Tibial nerve (tissue), 4 donors: ENCODE measurements around the gene PARP15. TPM values are rescaled to one million over a fixed set of nuclear protein-coding genes. Genes with fewer than 3 reads are reported as not detected.
A peak's percentile ranks its signal among the peaks of the same experiment; 100 is the strongest.

Experiments
- DNase-seq, 2 donors: peaks; one replicate each; pipeline ENCODE4 v3.0.0-alpha.2; 2019; ENCODE audit warnings: low spot score in 2 of 2
- H3K27ac ChIP-seq, 4 donors: fragments of 200-600 bp; sonication (generic) in 3 of 4; one replicate each; pipeline ENCODE4 v1.5.1; 2017 to 2019; ENCODE audit warnings: mild to moderate bottlenecking in 1 of 4
- H3K27me3 ChIP-seq, 2 donors: fragments of 200-600 bp; sonication (generic) in 1 of 2; one replicate each; pipeline versions ENCODE4 v1.5.1 to v1.6.0; 2017 to 2019
- H3K36me3 ChIP-seq, 3 donors: fragments of 200-600 bp; sonication (generic); one replicate each; pipeline ENCODE4 v1.5.1; 2018 to 2019
- H3K4me1 ChIP-seq, 4 donors: fragments of 200-600 bp; sonication (generic) in 3 of 4; one replicate each; pipeline ENCODE4 v1.5.1; 2017 to 2019
- H3K4me3 ChIP-seq, 4 donors: fragments of 200-600 bp; sonication (generic) in 3 of 4; one replicate each; pipeline ENCODE4 v1.5.1; 2017 to 2019; ENCODE audit warnings: mild to moderate bottlenecking in 1 of 4, moderate library complexity in 1 of 4
- H3K9me3 ChIP-seq, 4 donors: fragments of 200-600 bp; sonication (generic) in 3 of 4; one replicate each; pipeline ENCODE4 v1.5.1; 2017 to 2019
- EP300 ChIP-seq, 2 donors: sonication (generic); formaldehyde crosslinking; IDR thresholded peaks; one replicate each; pipeline ENCODE4 v1.6.1; 2017; ENCODE audit warnings: antibody characterized with exemption in 2 of 2, mild to moderate bottlenecking in 1 of 2
- POLR2A ChIP-seq, 2 donors: fragments of 450-650 bp; IDR thresholded peaks; one replicate each; pipeline ENCODE4 v1.6.1; 2017; ENCODE audit warnings: antibody characterized with exemption in 2 of 2, mild to moderate bottlenecking in 2 of 2, moderate library complexity in 2 of 2
- WGBS, 2 donors: methylation state at CpG; one replicate each; pipeline ENCODE4 v1.1.5; 2018; 5-methylcytosine and 5-hydroxymethylcytosine counted together
- total RNA-seq, 4 donors: library from RNA; depleted of rRNA; stranded (reverse); fragments of >200 nt; gene quantifications; one replicate each; pipeline ENCODE4 v1.1.0, GENCODE V29; 2016
- TF ChIP-seq, protein P1 (sequence below), 5 experiments: fragments of 200-600 bp in 3 of 5; fragments of 450-650 bp in 2 of 5; sonication (generic) in 3 of 5; IDR thresholded peaks; one replicate each; pipeline ENCODE4 v1.5.1; 2016 to 2019; ENCODE audit warnings: antibody characterized with exemption in 5 of 5, mild to moderate bottlenecking in 3 of 5, moderate library complexity in 2 of 5

PARP15 gene
- total RNA-seq, 4 donors from 2014 or later = 1.2 to 3.6 (median 2.8) TPM

DNA sequence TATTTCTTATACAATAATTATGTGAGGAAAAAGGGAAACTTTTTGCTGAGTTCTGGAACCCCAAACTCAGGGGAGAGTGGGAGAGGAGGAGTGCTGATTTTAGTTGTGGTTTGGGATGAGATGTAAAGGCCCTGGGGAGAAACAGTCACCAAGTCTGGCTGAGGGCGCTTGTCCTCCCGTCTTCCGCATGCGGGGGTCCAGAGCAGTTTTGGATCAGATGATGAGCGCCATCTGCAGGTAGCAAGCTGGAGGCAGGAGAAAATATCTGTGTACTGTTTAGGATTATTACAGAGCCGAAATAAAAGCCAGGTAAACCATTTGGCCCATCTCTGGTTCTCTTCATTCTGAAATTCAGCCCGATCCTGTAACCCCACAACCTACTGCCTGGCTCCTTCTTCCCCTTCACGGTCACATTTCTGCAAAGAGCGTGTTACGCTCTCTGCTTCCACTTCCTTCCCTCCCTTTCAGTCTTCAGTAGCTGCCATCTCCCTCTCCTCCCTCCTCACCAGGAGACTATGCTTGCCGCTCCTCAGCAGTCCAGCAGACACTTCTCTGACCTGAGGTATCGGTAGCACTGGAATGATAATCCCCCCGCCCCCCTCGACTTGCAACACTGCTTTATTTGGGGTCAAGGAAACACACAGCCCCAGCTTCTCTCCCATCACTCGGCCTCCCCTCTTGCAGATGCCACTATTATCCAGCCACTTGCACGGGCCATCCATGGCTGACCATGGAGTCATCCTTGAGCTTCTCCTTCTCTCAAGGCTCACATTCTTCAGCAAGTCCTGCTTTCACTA is 101.8 kb downstream of the PARP15 start:
- Histone ChIP-seq H3K4me1 (peaks cover 0 to 38% (median 13%) of the 10 kb centered on the region in 4 donors), H3K9me3 (peaks cover 0 to 4% (median 0%) of the 10 kb centered on the region in 4 donors), H3K27ac (peak overlapping the region; percentile 98 to 99 (median 98)), H3K27me3 (no peaks in the 10 kb centered on the region), H3K36me3 (no peaks in the 10 kb centered on the region), H3K4me3 (peak overlapping the region; percentile 20 to 91 (median 90))
- 4 to 7% methylated on average over 16 of the region's 16 CpGs for WGBS, 2 donors
- TF ChIP-seq, protein P1, sequence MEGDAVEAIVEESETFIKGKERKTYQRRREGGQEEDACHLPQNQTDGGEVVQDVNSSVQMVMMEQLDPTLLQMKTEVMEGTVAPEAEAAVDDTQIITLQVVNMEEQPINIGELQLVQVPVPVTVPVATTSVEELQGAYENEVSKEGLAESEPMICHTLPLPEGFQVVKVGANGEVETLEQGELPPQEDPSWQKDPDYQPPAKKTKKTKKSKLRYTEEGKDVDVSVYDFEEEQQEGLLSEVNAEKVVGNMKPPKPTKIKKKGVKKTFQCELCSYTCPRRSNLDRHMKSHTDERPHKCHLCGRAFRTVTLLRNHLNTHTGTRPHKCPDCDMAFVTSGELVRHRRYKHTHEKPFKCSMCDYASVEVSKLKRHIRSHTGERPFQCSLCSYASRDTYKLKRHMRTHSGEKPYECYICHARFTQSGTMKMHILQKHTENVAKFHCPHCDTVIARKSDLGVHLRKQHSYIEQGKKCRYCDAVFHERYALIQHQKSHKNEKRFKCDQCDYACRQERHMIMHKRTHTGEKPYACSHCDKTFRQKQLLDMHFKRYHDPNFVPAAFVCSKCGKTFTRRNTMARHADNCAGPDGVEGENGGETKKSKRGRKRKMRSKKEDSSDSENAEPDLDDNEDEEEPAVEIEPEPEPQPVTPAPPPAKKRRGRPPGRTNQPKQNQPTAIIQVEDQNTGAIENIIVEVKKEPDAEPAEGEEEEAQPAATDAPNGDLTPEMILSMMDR (IDR thresholded peaks at IDR 0.05) = peak; percentile 76 to 88 (median 78)
- no peak for TF ChIP-seq EP300 (IDR thresholded peaks at IDR 0.05)
- peak; percentile 76 to 93 for DNase-seq

DNA sequence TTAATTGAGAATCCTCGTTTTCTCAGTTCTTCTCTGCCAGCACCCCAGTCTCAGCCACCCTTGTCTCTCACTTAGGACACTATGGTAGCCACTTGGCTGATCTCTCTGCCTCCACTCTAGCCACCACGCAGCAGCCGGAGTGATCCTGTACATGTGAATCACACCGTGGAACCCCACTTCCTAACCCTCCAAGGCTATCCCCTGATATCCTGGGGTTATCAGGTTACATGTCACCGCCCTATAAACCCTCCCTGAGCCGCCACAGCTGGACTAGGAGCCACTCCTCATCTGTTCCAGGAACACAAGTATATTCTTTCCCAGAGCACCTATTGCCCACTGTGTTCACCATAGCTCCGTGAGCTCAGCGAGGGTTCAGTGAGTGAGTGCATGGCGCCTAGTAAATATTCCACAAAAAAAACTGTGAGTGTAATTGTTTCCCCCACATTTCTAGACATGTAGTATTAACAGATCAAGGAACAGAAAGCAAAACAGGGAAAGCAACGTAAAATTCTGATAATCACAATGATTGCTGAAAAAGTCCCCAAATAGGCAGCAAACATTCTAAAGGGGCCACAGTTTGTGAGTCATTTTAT is 102.5 kb downstream of the PARP15 start:
- peak in 1 of 2 donors; percentile 24 for DNase-seq
- no peak for TF ChIP-seq EP300 (IDR thresholded peaks at IDR 0.05)
- TF ChIP-seq, protein P1 (IDR thresholded peaks at IDR 0.05) = no peak
- TF ChIP-seq POLR2A (IDR thresholded peaks at IDR 0.05) = no peak
- Histone ChIP-seq H3K36me3 (no peaks in the 10 kb centered on the region), H3K4me1 (peaks cover 0 to 38% (median 13%) of the 10 kb centered on the region in 4 donors), H3K9me3 (peaks cover 0 to 4% (median 0%) of the 10 kb centered on the region in 4 donors), H3K27ac (peak overlapping the region; percentile 98 to 99 (median 98)), H3K4me3 (peak overlapping the region; percentile 88 to 96 (median 91)), H3K27me3 (no peaks in the 10 kb centered on the region)
- 26 to 32% methylated on average over 10 of the region's 10 CpGs for WGBS, 2 donors

GRCh38 chr3:122680475-122681283 is 103.2 kb downstream of the PARP15 start, which contains the start of gene PARP14:
Gene PARP14, plus strand, starts transcription at chr3:122680839. Its CDS starts 45 bp downstream, at chr3:122680884.
- Histone ChIP-seq H3K36me3 (no peaks in the 10 kb centered on the region), H3K4me3 (peak within 1 kb of the TSS; percentile 88 to 96 (median 91)), H3K4me1 (peaks cover 0 to 38% (median 13%) of the 10 kb centered on the region in 4 donors), H3K27me3 (no peaks in the 10 kb centered on the region), H3K27ac (peak within 1 kb of the TSS; percentile 98 to 99 (median 98)), H3K9me3 (peaks cover 0 to 4% (median 0%) of the 10 kb centered on the region in 4 donors)
- peak in 1 of 2 donors; percentile 71 for TF ChIP-seq EP300 (IDR thresholded peaks at IDR 0.05)
- TF ChIP-seq POLR2A (IDR thresholded peaks at IDR 0.05) = peak; percentile 15 to 45
- TF ChIP-seq, protein P1 (IDR thresholded peaks at IDR 0.05) = peak in 4 of 5 experiments; percentile 9 to 58 (median 30)
- peak; percentile 37 to 65 for DNase-seq
- 1% methylated on average over 47 to 54 of the region's 63 CpGs for WGBS, 2 donors

- TF ChIP-seq POLR2A (IDR thresholded peaks at IDR 0.05) = no peak
- TF ChIP-seq, protein P1 (IDR thresholded peaks at IDR 0.05) = no peak
- TF ChIP-seq EP300 (IDR thresholded peaks at IDR 0.05) = no peak
- Histone ChIP-seq H3K27me3 (no peaks in the 10 kb centered on the region), H3K4me1 (peaks cover 0 to 38% (median 13%) of the 10 kb centered on the region in 4 donors), H3K9me3 (no peaks in the 10 kb centered on the region), H3K27ac (peak overlapping the region; percentile 98 to 99 (median 98)), H3K4me3 (peak overlapping the region; percentile 88 to 96 (median 91)), H3K36me3 (no peaks in the 10 kb centered on the region)
- no peak for DNase-seq
- 35 to 36% methylated on average over 24 of the region's 24 CpGs for WGBS, 2 donors
Measured at GRCh38 chr3:122681284-122681973, 104.0 kb downstream of the PARP15 start.
